Upper lobe of left lung (tissue), 6 donors: ENCODE data around the gene RAB13. TPM values are rescaled to one million over a fixed set of nuclear protein-coding genes. Genes with fewer than 3 reads are reported as not detected.

ENCODE experiments used
- ATAC-seq, 2 donors: fragments of 200-7000 bp; cut with Tn5 transposase; one replicate each; pipeline ENCODE4 v1.9.1; 2022; ENCODE audit warnings: mild to moderate bottlenecking in 2 of 2, moderate library complexity in 2 of 2; ENCODE audit not compliant: low FRiP score in 2 of 2
- DNase-seq, 2 donors: peaks; one replicate each; pipeline ENCODE4 v3.0.0-alpha.2; 2019 to 2020
- H3K27ac ChIP-seq, 4 donors: fragments of 200-600 bp; sonication (generic); one replicate each; pipeline ENCODE4 v1.5.1; 2016 to 2019
- H3K27me3 ChIP-seq, 4 donors: fragments of 200-600 bp; sonication (generic); one replicate each; pipeline ENCODE4 v1.5.1; 2017 to 2019
- H3K36me3 ChIP-seq, 4 donors: fragments of 200-600 bp; sonication (generic); one replicate each; pipeline ENCODE4 v1.5.1; 2016 to 2019
- H3K4me1 ChIP-seq, 4 donors: fragments of 200-600 bp; sonication (generic); one replicate each; pipeline ENCODE4 v1.5.1; 2018 to 2019
- H3K4me3 ChIP-seq, 4 donors: fragments of 200-600 bp; sonication (generic); one replicate each; pipeline ENCODE4 v1.5.1; 2017 to 2019; ENCODE audit warnings: mild to moderate bottlenecking in 2 of 4, moderate library complexity in 1 of 4
- H3K9me3 ChIP-seq, 4 donors: fragments of 200-600 bp; sonication (generic); one replicate each; pipeline ENCODE4 v1.5.1; 2018 to 2019
- EP300 ChIP-seq, 4 donors: sonication (generic); formaldehyde crosslinking; IDR thresholded peaks; one replicate each; pipeline ENCODE4 v1.5.1; 2017; ENCODE audit warnings: antibody characterized with exemption in 4 of 4, control low read depth in 2 of 4
- POLR2A ChIP-seq, 4 donors: fragments of 450-650 bp; IDR thresholded peaks; one replicate each; pipeline ENCODE4 v1.5.1; 2016 to 2017; ENCODE audit warnings: antibody characterized with exemption in 4 of 4, mild to moderate bottlenecking in 2 of 4
- POLR2AphosphoS5 ChIP-seq, 2 donors: sonication (generic); formaldehyde crosslinking; IDR thresholded peaks; one replicate each; pipeline ENCODE4 v1.5.1; 2017; ENCODE audit warnings: antibody characterized with exemption in 2 of 2
- WGBS, 2 donors: methylation state at CpG; one replicate each; pipeline ENCODE4 v1.1.5; 2017 to 2018; 5-methylcytosine and 5-hydroxymethylcytosine counted together
- total RNA-seq, 6 donors: library from RNA; depleted of rRNA in 4 of 6; stranded (reverse); fragments of >200 nt in 4 of 6; gene quantifications; one replicate each; pipeline versions ENCODE4 v1.1.0 to v1.2.1, GENCODE V29; 2016 to 2021
- TF ChIP-seq, protein P1 (sequence below), 6 experiments: fragments of 450-650 bp in 4 of 6; fragments of 200-600 bp in 2 of 6; sonication (generic) in 2 of 6; IDR thresholded peaks; one replicate each; pipeline ENCODE4 v1.5.1; 2016 to 2019; ENCODE audit warnings: antibody characterized with exemption in 6 of 6
- donor health status: DM: no; HTN: no; CAD: no; lungs with moderate emphysema.
- donor health status: DM: no; HTN: yes; CAD: no; lungs with severe emphysema.

RAB13 gene
- total RNA-seq, 6 donors from 2014 or later = 33.9 to 116 (median 56.6) TPM

DNA sequence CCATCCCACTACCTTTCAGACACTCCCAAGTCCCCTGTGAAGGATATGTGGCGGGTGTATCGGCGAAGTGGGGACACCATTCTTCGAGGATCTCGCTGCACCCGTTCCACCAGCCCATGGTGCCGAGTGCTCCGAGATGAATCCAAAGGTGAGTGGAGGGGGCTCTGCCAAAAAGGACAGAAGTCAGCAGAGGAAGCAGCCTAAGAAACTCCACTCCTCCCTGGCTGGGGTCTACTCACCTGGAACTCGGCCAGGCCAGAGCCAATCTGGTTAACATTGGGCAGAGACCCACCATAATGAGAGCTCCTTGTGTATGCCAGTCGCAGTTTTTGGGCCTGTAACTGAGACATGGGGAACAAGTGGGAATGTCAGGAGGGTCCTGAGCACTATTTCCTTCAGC lies 31.3 kb downstream of the RAB13 start:
- ATAC-seq = no peak
- Histone ChIP-seq H3K4me3 (no peak overlapping the region), H3K4me1 (peaks cover 27 to 47% (median 31%) of the 10 kb centered on the region in 4 donors), H3K9me3 (no peaks in the 10 kb centered on the region), H3K27ac (no peak overlapping the region), H3K27me3 (no peaks in the 10 kb centered on the region), H3K36me3 (peaks cover 24 to 58% (median 42%) of the 10 kb centered on the region in 4 donors)
- WGBS, 2 donors = 97 to 98% methylated on average over 9 to 10 of the region's 10 CpGs
- no peak for DNase-seq
- TF ChIP-seq POLR2A (IDR thresholded peaks at IDR 0.05) (no peak), POLR2AphosphoS5 (IDR thresholded peaks at IDR 0.05) (no peak), EP300 (IDR thresholded peaks at IDR 0.05) (no peak)
- TF ChIP-seq, protein P1, sequence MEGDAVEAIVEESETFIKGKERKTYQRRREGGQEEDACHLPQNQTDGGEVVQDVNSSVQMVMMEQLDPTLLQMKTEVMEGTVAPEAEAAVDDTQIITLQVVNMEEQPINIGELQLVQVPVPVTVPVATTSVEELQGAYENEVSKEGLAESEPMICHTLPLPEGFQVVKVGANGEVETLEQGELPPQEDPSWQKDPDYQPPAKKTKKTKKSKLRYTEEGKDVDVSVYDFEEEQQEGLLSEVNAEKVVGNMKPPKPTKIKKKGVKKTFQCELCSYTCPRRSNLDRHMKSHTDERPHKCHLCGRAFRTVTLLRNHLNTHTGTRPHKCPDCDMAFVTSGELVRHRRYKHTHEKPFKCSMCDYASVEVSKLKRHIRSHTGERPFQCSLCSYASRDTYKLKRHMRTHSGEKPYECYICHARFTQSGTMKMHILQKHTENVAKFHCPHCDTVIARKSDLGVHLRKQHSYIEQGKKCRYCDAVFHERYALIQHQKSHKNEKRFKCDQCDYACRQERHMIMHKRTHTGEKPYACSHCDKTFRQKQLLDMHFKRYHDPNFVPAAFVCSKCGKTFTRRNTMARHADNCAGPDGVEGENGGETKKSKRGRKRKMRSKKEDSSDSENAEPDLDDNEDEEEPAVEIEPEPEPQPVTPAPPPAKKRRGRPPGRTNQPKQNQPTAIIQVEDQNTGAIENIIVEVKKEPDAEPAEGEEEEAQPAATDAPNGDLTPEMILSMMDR (IDR thresholded peaks at IDR 0.05) = no peak

- ATAC-seq = no peak
- no peak overlapping the region for H3K4me3 ChIP-seq
- peaks cover 24 to 62% (median 49%) of the 10 kb centered on the region in 4 donors for H3K36me3 ChIP-seq
Observed at GRCh38 chr1:153953859-153954365, 32.2 kb downstream of the RAB13 start.

DNA sequence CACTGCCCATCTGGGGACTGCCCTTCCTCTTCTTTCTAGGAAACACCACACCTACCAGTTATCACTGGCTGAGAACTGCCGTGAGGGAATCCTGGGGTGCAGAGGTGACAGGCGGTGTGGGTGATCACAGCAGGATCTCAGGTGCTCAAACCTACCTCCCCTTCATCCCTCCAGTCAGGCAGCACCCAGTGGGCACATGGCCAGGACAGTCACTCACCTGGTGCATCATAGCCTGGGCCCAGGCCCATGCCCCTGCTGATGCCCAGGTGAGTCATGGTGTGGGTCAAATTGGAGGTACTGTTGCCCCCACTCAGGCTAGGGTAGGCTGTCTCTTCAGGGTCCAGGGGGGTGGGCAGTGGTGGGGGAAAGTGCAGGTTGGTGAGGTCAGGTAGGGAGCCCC lies 34.3 kb downstream of the RAB13 start:
- Histone ChIP-seq H3K9me3 (no peaks in the 10 kb centered on the region), H3K36me3 (peaks cover 24 to 81% (median 64%) of the 10 kb centered on the region in 4 donors), H3K4me1 (peaks cover 17 to 34% (median 21%) of the 10 kb centered on the region in 4 donors), H3K27me3 (no peaks in the 10 kb centered on the region), H3K4me3 (no peak overlapping the region), H3K27ac (no peak overlapping the region)
- DNase-seq (no peak), ATAC-seq (no peak)
- WGBS, 2 donors = 100% methylated on average over 1 to 2 of the region's 2 CpGs
- TF ChIP-seq, protein P1 (IDR thresholded peaks at IDR 0.05) = no peak
- TF ChIP-seq POLR2A (IDR thresholded peaks at IDR 0.05) (no peak), EP300 (IDR thresholded peaks at IDR 0.05) (no peak), POLR2AphosphoS5 (IDR thresholded peaks at IDR 0.05) (no peak)

More at GRCh38 chr1:153953859-153954365, 32.2 kb downstream of the RAB13 start:
- Histone ChIP-seq H3K4me1 (peaks cover 23 to 40% (median 24%) of the 10 kb centered on the region in 4 donors), H3K27ac (no peak overlapping the region), H3K9me3 (no peaks in the 10 kb centered on the region), H3K27me3 (no peaks in the 10 kb centered on the region)
- no peak for DNase-seq
- 82 to 85% methylated on average over 4 of the region's 4 CpGs for WGBS, 2 donors
- no peak for TF ChIP-seq EP300 (IDR thresholded peaks at IDR 0.05)
- TF ChIP-seq POLR2A (IDR thresholded peaks at IDR 0.05) = no peak
- TF ChIP-seq, protein P1 (IDR thresholded peaks at IDR 0.05) = no peak
- TF ChIP-seq POLR2AphosphoS5 (IDR thresholded peaks at IDR 0.05) = no peak

DNA sequence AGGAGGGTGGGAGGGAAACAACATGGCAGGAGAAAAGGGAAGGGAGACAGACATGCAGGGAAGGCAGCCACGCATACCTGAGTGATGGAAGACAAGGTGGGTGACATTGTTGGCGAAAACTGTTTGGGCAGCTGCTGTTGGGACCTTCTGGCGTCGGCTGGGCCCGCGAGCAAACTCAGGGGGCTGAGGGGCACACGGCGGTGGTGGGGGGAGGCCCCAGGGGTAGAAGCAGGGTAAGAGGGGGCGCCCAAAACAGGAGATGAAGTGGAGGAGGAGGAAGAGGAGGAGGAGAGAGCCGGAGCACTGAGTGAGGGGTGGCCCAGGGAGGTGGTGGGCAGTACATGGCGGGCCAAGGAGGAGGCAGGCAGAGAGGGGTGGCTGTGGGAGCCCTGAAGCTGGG lies 35.0 kb downstream of the RAB13 start:
- H3K27ac ChIP-seq = no peak overlapping the region
- H3K36me3 ChIP-seq = peaks cover 24 to 82% (median 64%) of the 10 kb centered on the region in 4 donors
- WGBS, 2 donors = 90 to 95% methylated on average over 11 of the region's 11 CpGs
- DNase-seq (no peak), ATAC-seq (no peak)
- H3K4me1 ChIP-seq = peaks cover 13 to 30% (median 17%) of the 10 kb centered on the region in 4 donors
- H3K4me3 ChIP-seq = no peak overlapping the region
- no peaks in the 10 kb centered on the region for H3K9me3 ChIP-seq
- no peaks in the 10 kb centered on the region for H3K27me3 ChIP-seq
- TF ChIP-seq EP300 (IDR thresholded peaks at IDR 0.05) (no peak), POLR2A (IDR thresholded peaks at IDR 0.05) (no peak), POLR2AphosphoS5 (IDR thresholded peaks at IDR 0.05) (no peak)
- TF ChIP-seq, protein P1 (IDR thresholded peaks at IDR 0.05) = no peak
